Nephron progenitor cell (in vitro differentiated cells): Measurements from ENCODE around the gene HIF1A.
"Not testable (repeated sequence)": the region's sequence is repeated elsewhere in the genome, so short reads cannot be mapped to it uniquely, and the experiment has no call there.

Experiments used
- DNase-seq: peaks from one replicate; pipeline ENCODE4 v3.0.0; 2021
- H3K27ac Mint-ChIP-seq: 2 replicates; pipeline ENCODE4 v1.8.0; 2021; ENCODE audit warnings: mild to moderate bottlenecking, moderate library complexity, mixed read lengths
- H3K27me3 Mint-ChIP-seq: 2 replicates; pipeline ENCODE4 v1.8.0; 2021; ENCODE audit warnings: mild to moderate bottlenecking, low read depth, mixed read lengths; ENCODE audit not compliant: poor library complexity
- H3K36me3 Mint-ChIP-seq: 2 replicates; pipeline ENCODE4 v1.8.0; 2021; ENCODE audit warnings: low read depth, mixed read lengths
- H3K4me1 Mint-ChIP-seq: 2 replicates; pipeline ENCODE4 v1.8.0; 2021; ENCODE audit warnings: mixed read lengths
- H3K4me3 Mint-ChIP-seq: 2 replicates; pipeline ENCODE4 v1.8.0; 2021; ENCODE audit warnings: mild to moderate bottlenecking, moderate library complexity, mixed read lengths
- H3K9me3 Mint-ChIP-seq: 2 replicates; pipeline ENCODE4 v1.8.0; 2021; ENCODE audit warnings: mild to moderate bottlenecking, moderate library complexity, mixed read lengths
- TF ChIP-seq, protein P1 (sequence below): fragments of 200-600 bp; sonication (generic); IDR thresholded peaks from 2 replicates; pipeline ENCODE4 v1.5.0; 2021; ENCODE audit warnings: antibody characterized with exemption

Gene HIF1A

DNA sequence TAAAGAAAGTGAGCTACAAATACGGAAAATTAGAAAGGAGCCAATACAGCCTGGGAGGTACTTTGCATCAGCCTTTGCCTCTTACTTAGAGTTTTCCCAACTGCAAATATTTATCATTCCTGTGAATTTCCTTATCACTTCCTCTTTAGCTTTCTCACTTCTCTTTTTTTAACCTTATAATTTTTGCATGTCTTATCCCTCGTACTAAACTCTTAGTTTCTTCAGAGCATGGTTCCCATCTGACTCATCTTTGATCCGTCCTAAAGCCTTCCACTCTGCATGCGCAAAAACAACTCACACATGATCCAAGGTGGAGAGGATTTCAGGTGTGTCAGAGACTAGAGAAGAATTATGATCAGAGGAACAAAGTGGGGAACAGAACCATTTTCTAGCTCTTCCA lies 57.3 kb downstream of the HIF1A start:
- H3K4me3 Mint-ChIP-seq: no peak overlapping the region
- H3K27me3 Mint-ChIP-seq: peaks cover 7% of the 10 kb centered on the region
- H3K4me1 Mint-ChIP-seq: peaks cover 53% of the 10 kb centered on the region
- DNase-seq: no peak
- H3K9me3 Mint-ChIP-seq: no peaks in the 10 kb centered on the region
- peaks cover 6% of the 10 kb centered on the region for H3K36me3 Mint-ChIP-seq
- TF ChIP-seq, protein P1, sequence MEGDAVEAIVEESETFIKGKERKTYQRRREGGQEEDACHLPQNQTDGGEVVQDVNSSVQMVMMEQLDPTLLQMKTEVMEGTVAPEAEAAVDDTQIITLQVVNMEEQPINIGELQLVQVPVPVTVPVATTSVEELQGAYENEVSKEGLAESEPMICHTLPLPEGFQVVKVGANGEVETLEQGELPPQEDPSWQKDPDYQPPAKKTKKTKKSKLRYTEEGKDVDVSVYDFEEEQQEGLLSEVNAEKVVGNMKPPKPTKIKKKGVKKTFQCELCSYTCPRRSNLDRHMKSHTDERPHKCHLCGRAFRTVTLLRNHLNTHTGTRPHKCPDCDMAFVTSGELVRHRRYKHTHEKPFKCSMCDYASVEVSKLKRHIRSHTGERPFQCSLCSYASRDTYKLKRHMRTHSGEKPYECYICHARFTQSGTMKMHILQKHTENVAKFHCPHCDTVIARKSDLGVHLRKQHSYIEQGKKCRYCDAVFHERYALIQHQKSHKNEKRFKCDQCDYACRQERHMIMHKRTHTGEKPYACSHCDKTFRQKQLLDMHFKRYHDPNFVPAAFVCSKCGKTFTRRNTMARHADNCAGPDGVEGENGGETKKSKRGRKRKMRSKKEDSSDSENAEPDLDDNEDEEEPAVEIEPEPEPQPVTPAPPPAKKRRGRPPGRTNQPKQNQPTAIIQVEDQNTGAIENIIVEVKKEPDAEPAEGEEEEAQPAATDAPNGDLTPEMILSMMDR: no peak
- H3K27ac Mint-ChIP-seq: no peak overlapping the region

DNA sequence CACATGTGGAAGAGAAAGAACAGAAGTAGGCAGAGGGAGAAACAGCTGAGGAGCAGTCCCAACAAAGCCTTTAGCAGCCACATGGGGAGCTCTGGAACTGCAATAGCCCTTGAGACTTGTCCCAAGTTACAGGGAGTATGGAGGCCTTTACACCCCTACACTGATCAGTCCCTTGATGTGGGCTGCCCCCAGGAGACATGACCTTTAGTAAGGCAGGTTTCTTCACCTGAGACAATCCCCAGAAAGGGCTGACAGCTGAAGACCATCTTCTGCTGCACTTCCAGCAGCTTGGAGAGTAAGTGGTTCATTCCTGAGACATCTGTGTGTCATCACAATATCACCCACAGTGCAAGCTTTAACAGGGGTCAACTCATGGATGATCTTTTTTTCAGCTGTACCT lies 58.3 kb downstream of the HIF1A start:
- Mint-ChIP-seq H3K4me3 (no peak overlapping the region), H3K27ac (no peak overlapping the region), H3K9me3 (no peaks in the 10 kb centered on the region), H3K36me3 (no peaks in the 10 kb centered on the region), H3K27me3 (peaks cover 12% of the 10 kb centered on the region), H3K4me1 (peaks cover 49% of the 10 kb centered on the region)
- DNase-seq: no peak
- TF ChIP-seq, protein P1: no peak

DNA sequence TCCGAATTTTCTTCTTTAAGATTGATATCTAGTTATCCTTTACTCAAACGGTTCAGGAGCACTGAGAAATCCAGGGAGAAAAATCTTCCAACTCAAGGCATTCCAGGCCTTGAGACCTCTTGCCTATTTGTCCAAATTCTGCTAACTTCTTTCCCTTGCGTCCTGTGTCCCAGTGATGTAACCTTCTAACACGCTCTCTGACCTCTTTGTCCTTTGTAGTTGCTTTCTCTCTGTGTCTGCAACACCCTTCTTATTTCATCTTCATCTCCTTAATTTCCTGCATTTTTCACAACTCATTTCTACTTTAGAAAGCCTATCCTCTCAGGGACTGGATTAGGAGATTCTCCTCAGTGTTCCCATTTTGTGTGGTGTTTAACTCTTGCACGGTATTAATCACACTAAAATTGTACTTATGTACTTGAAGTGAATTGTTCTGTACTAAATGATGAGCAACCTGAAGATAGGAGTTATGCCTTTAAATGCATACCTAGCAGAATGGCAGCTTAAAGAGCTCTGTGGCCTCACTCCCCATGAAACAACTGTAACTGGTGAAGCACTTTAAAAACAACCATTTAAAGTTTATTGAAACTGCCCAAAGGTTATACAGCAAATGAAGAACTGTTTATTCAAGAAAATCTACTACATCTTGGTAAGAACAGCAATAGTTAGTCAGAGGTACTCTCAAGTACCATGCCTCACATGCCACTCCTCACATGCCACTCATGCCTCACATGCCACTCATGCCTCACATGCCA lies 59.5 kb downstream of the HIF1A start:
- peaks cover 12% of the 10 kb centered on the region for H3K27me3 Mint-ChIP-seq
- TF ChIP-seq, protein P1: no peak
- no peak overlapping the region for H3K27ac Mint-ChIP-seq
- no peaks in the 10 kb centered on the region for H3K9me3 Mint-ChIP-seq
- H3K4me1 Mint-ChIP-seq: peaks cover 39% of the 10 kb centered on the region
- no peak overlapping the region for H3K4me3 Mint-ChIP-seq
- no peaks in the 10 kb centered on the region for H3K36me3 Mint-ChIP-seq
- DNase-seq: no peak

DNA sequence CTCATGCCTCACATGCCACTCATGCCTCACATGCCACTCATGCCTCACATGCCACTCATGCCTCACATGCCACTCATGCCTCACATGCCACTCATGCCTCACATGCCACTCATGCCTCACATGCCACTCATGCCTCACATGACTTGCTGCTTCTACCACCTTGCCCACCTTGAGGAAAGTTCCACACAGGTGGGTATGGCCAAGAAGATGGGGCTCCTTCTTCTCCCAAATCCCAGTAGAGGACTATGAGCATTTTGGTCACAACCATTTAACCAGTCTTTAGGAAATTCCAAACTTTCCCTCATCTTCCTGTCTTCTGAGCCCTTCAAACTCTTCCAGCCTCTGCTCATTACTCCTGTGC lies 60.0 kb downstream of the HIF1A start:
- not testable (repeated sequence) for H3K4me3 Mint-ChIP-seq, H3K27ac Mint-ChIP-seq, H3K9me3 Mint-ChIP-seq, H3K36me3 Mint-ChIP-seq, DNase-seq
- Mint-ChIP-seq H3K4me1 (peaks cover 34% of the 10 kb centered on the region), H3K27me3 (peaks cover 12% of the 10 kb centered on the region)

DNA sequence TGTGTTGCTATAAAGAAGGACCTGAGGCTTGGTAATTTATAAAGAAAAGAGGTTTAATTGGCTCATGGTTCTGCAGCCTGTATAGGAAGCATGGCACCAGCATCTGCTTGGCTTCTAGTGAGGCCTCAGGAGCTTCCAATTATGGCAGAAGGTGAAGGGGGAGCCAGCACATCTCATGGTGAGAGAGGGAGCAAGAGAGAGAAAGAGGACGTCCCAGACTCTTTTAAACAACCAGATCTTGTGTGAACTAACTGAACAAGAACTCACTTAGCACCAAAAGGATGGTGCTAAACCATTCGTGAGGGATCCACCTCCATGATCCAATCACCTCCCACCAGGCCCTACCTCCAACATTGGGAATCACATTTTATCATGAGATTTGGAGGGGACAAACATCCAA lies 60.8 kb downstream of the HIF1A start:
- TF ChIP-seq, protein P1: no peak
- Mint-ChIP-seq H3K36me3 (no peaks in the 10 kb centered on the region), H3K27me3 (peaks cover 17% of the 10 kb centered on the region), H3K9me3 (no peaks in the 10 kb centered on the region), H3K4me3 (no peak overlapping the region), H3K27ac (no peak overlapping the region), H3K4me1 (peaks cover 28% of the 10 kb centered on the region)
- DNase-seq: no peak

DNA sequence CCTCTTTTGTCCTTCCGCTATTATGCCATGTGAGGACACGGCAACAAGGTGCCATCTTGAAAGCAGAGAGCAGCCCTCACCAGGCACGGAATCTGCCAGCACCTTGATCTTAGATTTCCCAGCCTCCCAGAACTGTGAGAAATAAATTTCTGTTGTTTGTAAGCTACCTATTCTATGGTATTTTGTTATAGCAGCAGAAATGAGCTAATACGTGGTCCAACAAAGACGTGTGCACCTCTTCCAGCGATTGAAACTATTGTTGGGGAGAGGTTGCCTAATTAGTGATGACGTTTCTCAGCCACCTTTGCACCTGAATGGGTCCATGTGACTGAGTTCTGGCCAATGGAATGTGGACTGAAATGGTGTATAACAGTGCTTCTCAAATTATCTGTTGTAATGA lies 64.6 kb downstream of the HIF1A start:
- Mint-ChIP-seq H3K36me3 (no peaks in the 10 kb centered on the region), H3K27me3 (peaks cover 21% of the 10 kb centered on the region), H3K9me3 (no peaks in the 10 kb centered on the region), H3K4me3 (no peak overlapping the region), H3K27ac (no peak overlapping the region), H3K4me1 (peaks cover 35% of the 10 kb centered on the region)
- TF ChIP-seq, protein P1: no peak
- DNase-seq: no peak
